Coronary artery (tissue), 2 donors: ENCODE results near the gene CEP152.

ENCODE experiments used
- DNase-seq: peaks from one replicate; pipeline ENCODE4 v3.0.0-alpha.2; 2017; ENCODE audit warnings: low spot score
- H3K27ac ChIP-seq, 2 donors: fragments of 200-600 bp; sonication (generic); one replicate each; pipeline ENCODE4 v1.5.1; 2016 to 2019
- H3K4me3 ChIP-seq: fragments of 200-600 bp; sonication (generic); 2 replicates; pipeline ENCODE4 v1.5.1; 2016; ENCODE audit warnings: mild to moderate bottlenecking, moderate library complexity
- CTCF ChIP-seq: fragments of 200-600 bp; sonication (generic); IDR thresholded peaks from one replicate; pipeline ENCODE4 v1.5.1; 2019; ENCODE audit warnings: antibody characterized with exemption

Gene CEP152

GRCh38 chr15:48722764-48723661 is 87.9 kb downstream of the CEP152 start:
- H3K27ac ChIP-seq, result no peak overlapping the region
- TF ChIP-seq CTCF, result no peak
- no peak for DNase-seq
- no peak overlapping the region for H3K4me3 ChIP-seq

GRCh38 chr15:48721061-48721810 is 89.6 kb downstream of the CEP152 start:
- peak overlapping the region in 1 of 2 donors; percentile 15 for H3K27ac ChIP-seq
- H3K4me3 ChIP-seq, result no peak overlapping the region
- no peak for DNase-seq
- TF ChIP-seq CTCF, result no peak

GRCh38 chr15:48720646-48721045 is 90.2 kb downstream of the CEP152 start:
- no peak overlapping the region for H3K4me3 ChIP-seq
- no peak for DNase-seq
- TF ChIP-seq CTCF, result no peak
- H3K27ac ChIP-seq, result no peak overlapping the region

- no peak overlapping the region for H3K27ac ChIP-seq
- TF ChIP-seq CTCF, result no peak
- H3K4me3 ChIP-seq, result no peak overlapping the region
- no peak for DNase-seq
Measured at GRCh38 chr15:48719668-48720067, 91.2 kb downstream of the CEP152 start.

- Histone ChIP-seq H3K4me3 (no peak overlapping the region), H3K27ac (no peak overlapping the region)
- DNase-seq, result no peak
- no peak for TF ChIP-seq CTCF
Measured at GRCh38 chr15:48718646-48719045, 92.2 kb downstream of the CEP152 start.

DNA sequence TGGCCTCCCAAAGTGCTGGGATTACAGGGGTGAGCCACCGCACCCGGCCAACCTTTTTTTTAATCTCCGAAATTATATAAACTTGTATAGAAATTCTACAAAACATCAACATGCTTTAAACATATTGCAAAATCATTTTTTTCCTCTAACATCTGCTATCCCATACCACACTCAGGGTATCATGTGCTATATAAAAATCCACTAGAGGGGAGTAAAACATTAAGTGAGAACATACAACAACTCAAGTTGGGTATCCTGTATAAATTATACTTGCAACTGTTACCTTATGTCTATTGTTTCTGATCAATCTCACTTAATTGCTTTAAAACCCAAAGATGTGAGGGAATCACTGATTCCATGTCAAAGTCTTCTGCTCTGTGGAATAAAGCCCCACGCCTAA is 93.4 kb downstream of the CEP152 start:
- Histone ChIP-seq H3K27ac (no peak overlapping the region), H3K4me3 (no peak overlapping the region)
- DNase-seq, result no peak
- TF ChIP-seq CTCF, result no peak
